ENCODE measurements around the gene MARCKSL1. TPM values are rescaled to one million over a fixed set of nuclear protein-coding genes. Genes with fewer than 3 reads are reported as not detected.

The MARCKSL1 gene
- total RNA-seq, 1 experiment from 2014 or later, result 457 TPM

GRCh38 chr1:32373996-32374592 lies 38.1 kb upstream of the MARCKSL1 start:
- Histone ChIP-seq H3K56ac (ENCODE audit: insufficient read length, low read depth, low read length) (no peak overlapping the region), H3K27me3 (ENCODE audit: insufficient read depth, low read length) (no peaks in the 10 kb centered on the region), H3K23me2 (ENCODE audit: insufficient read length, low read depth, low read length, poor library complexity, severe bottlenecking) (no peaks in the 10 kb centered on the region), H4K8ac (replicated peaks; ENCODE audit: insufficient read length, low read depth, low read length) (no peak overlapping the region), H3K14ac (ENCODE audit: insufficient read depth, low read length) (no peak overlapping the region), H2AK5ac (ENCODE audit: insufficient read length, low read length) (no peak overlapping the region), H4K20me1 (ENCODE audit: control insufficient read depth, insufficient read depth, insufficient read length) (no peaks in the 10 kb centered on the region), H2AFZ (ENCODE audit: low read length) (no peak overlapping the region), H3K27ac (ENCODE audit: insufficient read length, low read depth, low read length) (no peak overlapping the region), H3K18ac (ENCODE audit: insufficient read length, low read depth, low read length) (no peak overlapping the region), H3K4me1 (ENCODE audit: insufficient read depth, low read length) (no peaks in the 10 kb centered on the region), H3K4ac (ENCODE audit: low read depth, low read length) (no peak overlapping the region), H2BK5ac (ENCODE audit: insufficient read length, low read length) (no peak overlapping the region), H2BK120ac (ENCODE audit: low read depth, low read length, poor library complexity, severe bottlenecking) (no peak overlapping the region), H3K79me2 (ENCODE audit: insufficient read depth, low read length) (no peaks in the 10 kb centered on the region), H3K79me1 (ENCODE audit: insufficient read depth, low read depth, low read length, poor library complexity, severe bottlenecking) (no peaks in the 10 kb centered on the region), H3K9ac (ENCODE audit: extremely low read depth, insufficient read length, low read length) (no peak overlapping the region), H3T11ph (ENCODE audit: low read length) (no peak overlapping the region), H4K91ac (ENCODE audit: insufficient read length, low read depth, low read length) (no peak overlapping the region), H2BK12ac (ENCODE audit: insufficient read length, low read depth, low read length) (no peak overlapping the region), H4K5ac (ENCODE audit: insufficient read length, low read depth, low read length) (no peak overlapping the region), H2BK15ac (ENCODE audit: low read depth, low read length) (no peak overlapping the region), H2BK20ac (ENCODE audit: low read depth, low read length, poor library complexity, severe bottlenecking) (no peak overlapping the region), H3K23ac (ENCODE audit: insufficient read length, low read depth, low read length) (no peak overlapping the region), H3K4me2 (ENCODE audit: insufficient read depth, insufficient read length, low read length) (no peak overlapping the region), H3K9me3 (ENCODE audit: control insufficient read depth, low read depth, low read length) (no peaks in the 10 kb centered on the region)
- peaks cover 22 to 76% (median 72%) of the 10 kb centered on the region in 3 experiments; a peak in 6 of 7 replicates for H3K36me3 Mint-ChIP-seq (ENCODE audit: insufficient read depth in 1 of 3, low read depth in 3 of 3)
- H3K4me3 Mint-ChIP-seq, result no peak overlapping the region
- DNase-seq, result no peak
- no peaks in the 10 kb centered on the region for H3K4me1 Mint-ChIP-seq
- H3K27me3 Mint-ChIP-seq (ENCODE audit: low read depth), result no peaks in the 10 kb centered on the region
- no peaks in the 10 kb centered on the region for H3K9me3 Mint-ChIP-seq
- WGBS (ENCODE audit: extremely low coverage, insufficient read length, low lambda C conversion rate), result no CpG with 5 or more reads among the region's 1 CpG
- no peak for TF ChIP-seq CTCF (conservative IDR thresholded peaks at IDR 0.05)
- no peak overlapping the region for H3K27ac Mint-ChIP-seq

Measured in H9 (cell line).